NCI-H2196 (cell line): ENCODE data around the gene CCDC8.
"Not testable (repeated sequence)": the region's sequence is repeated elsewhere in the genome, so short reads cannot be mapped to it uniquely, and the experiment has no call there.

Experiments
- DNase-seq: peaks from one replicate; lab custom pipeline; 2025; ENCODE audit not compliant: unreplicated experiment; lab: John Stamatoyannopoulos, UW

Gene CCDC8

GRCh38 chr19:46383171-46383815 is 30.1 kb downstream of the CCDC8 start:
- no peak for DNase-seq

GRCh38 chr19:46381756-46382345 is 31.5 kb downstream of the CCDC8 start:
- DNase-seq, result no peak

GRCh38 chr19:46381346-46381745 is 32.0 kb downstream of the CCDC8 start:
- no peak for DNase-seq

GRCh38 chr19:46380690-46381089 is 32.7 kb downstream of the CCDC8 start:
- no peak for DNase-seq

- DNase-seq, result no peak
Measured at GRCh38 chr19:46378268-46378667, 35.1 kb downstream of the CCDC8 start.

- no peak for DNase-seq
Measured at GRCh38 chr19:46376241-46377153, 36.9 kb downstream of the CCDC8 start.

- DNase-seq, result not testable (repeated sequence)
Measured at GRCh38 chr19:46375476-46376067, 37.8 kb downstream of the CCDC8 start.

GRCh38 chr19:46374536-46375475 is 38.6 kb downstream of the CCDC8 start:
- DNase-seq, result no peak

- DNase-seq, result peak; percentile 99
Measured at GRCh38 chr19:46373491-46374359, 39.6 kb downstream of the CCDC8 start.

GRCh38 chr19:46372901-46373490 is 40.4 kb downstream of the CCDC8 start:
- peak; percentile 49 for DNase-seq

- DNase-seq, result no peak
Measured at GRCh38 chr19:46371371-46371901, 41.9 kb downstream of the CCDC8 start.

- DNase-seq, result no peak
Measured at GRCh38 chr19:46369817-46370216, 43.5 kb downstream of the CCDC8 start.

GRCh38 chr19:46368116-46368515 is 45.2 kb downstream of the CCDC8 start:
- DNase-seq, result no peak

GRCh38 chr19:46367426-46367825 is 45.9 kb downstream of the CCDC8 start:
- DNase-seq, result no peak

GRCh38 chr19:46366620-46367292 is 46.6 kb downstream of the CCDC8 start:
- DNase-seq, result no peak

- no peak for DNase-seq
Measured at GRCh38 chr19:46365561-46365960, 47.8 kb downstream of the CCDC8 start.

GRCh38 chr19:46364359-46364758 is 49.0 kb downstream of the CCDC8 start:
- no peak for DNase-seq

GRCh38 chr19:46361915-46362314 is 51.4 kb downstream of the CCDC8 start:
- DNase-seq, result no peak
